Lung (tissue), 12 donors: ENCODE data around the gene WNT11. TPM values are rescaled to one million over a fixed set of nuclear protein-coding genes. Genes with fewer than 3 reads are reported as not detected.

Experiments used
- ATAC-seq: fragments of 200-7000 bp; cut with Tn5 transposase; one replicate; pipeline ENCODE4 v1.9.1; 2020; ENCODE audit warnings: moderate number of reproducible peaks; ENCODE audit not compliant: insufficient read depth, low FRiP score
- DNase-seq, 3 donors: peaks; one replicate each; pipeline ENCODE4 v3.0.0-alpha.2; 2013 to 2017
- H3K27ac ChIP-seq, 2 donors: one replicate each; pipeline ENCODE4 v1.5.1; 2013; ENCODE audit warnings: mild to moderate bottlenecking in 2 of 2, moderate library complexity in 2 of 2, control low read depth in 1 of 2, inconsistent platforms in 1 of 2, low read depth in 1 of 2, low read length in 1 of 2
- H3K27me3 ChIP-seq, 3 donors: one replicate each; pipeline ENCODE4 v1.5.1; 2013; ENCODE audit warnings: low read length in 2 of 3; ENCODE audit not compliant: control insufficient read depth in 3 of 3, insufficient read depth in 3 of 3
- H3K36me3 ChIP-seq, 4 donors: one replicate each; pipeline ENCODE4 v1.5.1; 2013; ENCODE audit warnings: low read length in 4 of 4, mild to moderate bottlenecking in 1 of 4, moderate library complexity in 1 of 4; ENCODE audit not compliant: control insufficient read depth in 4 of 4, insufficient read depth in 4 of 4
- H3K4me1 ChIP-seq, 5 donors: one replicate each; pipeline ENCODE4 v1.5.1; 2013; ENCODE audit warnings: low read length in 5 of 5, mild to moderate bottlenecking in 2 of 5, moderate library complexity in 1 of 5; ENCODE audit not compliant: control insufficient read depth in 5 of 5, insufficient read depth in 5 of 5
- H3K4me3 ChIP-seq: one replicate; pipeline ENCODE4 v1.5.1; 2013; ENCODE audit warnings: mild to moderate bottlenecking, control low read depth, moderate library complexity
- H3K9ac ChIP-seq, 2 donors: one replicate each; pipeline ENCODE4 v1.5.1; 2013; ENCODE audit warnings: low read length in 2 of 2, control low read depth in 1 of 2; ENCODE audit not compliant: insufficient read depth in 1 of 2
- H3K9me3 ChIP-seq, 4 donors: one replicate each; pipeline ENCODE4 v1.5.1; 2013; ENCODE audit warnings: low read length in 3 of 4, mild to moderate bottlenecking in 1 of 4, moderate library complexity in 1 of 4; ENCODE audit not compliant: control insufficient read depth in 4 of 4, insufficient read depth in 3 of 4
- CTCF ChIP-seq: IDR thresholded peaks from 2 replicates; pipeline ENCODE4 v1.5.1; 2012; ENCODE audit warnings: mild to moderate bottlenecking; ENCODE audit errors: control extremely low read depth, extremely low read depth
- WGBS, 2 donors: extraction: QIAGEN DNeasy Blood & Tissue Kit; methylation state at CpG; one replicate each; pipeline ENCODE4 v1.1.7; 2013; 5-methylcytosine and 5-hydroxymethylcytosine counted together
- polyA plus RNA-seq, 2 donors: library from polyadenylated mRNA; stranded (reverse); fragments of 200-250 nt; gene quantifications; one replicate each; pipeline ENCODE4 v1.2.1, GENCODE V29; 2013
- total RNA-seq, 2 donors: library from RNA; depleted of rRNA in 1 of 2; stranded (reverse); fragments of >200 nt in 1 of 2; gene quantifications; one replicate each; pipeline ENCODE4 v1.2.1, GENCODE V29; 2014 to 2021
- donor health status: control.
- donor health status: control.
- donor health status: Bipolar disorder and iron deficiency.
- donor health status: healthy.
- donor health status: DM: yes; HTN: yes; CAD: no.

The WNT11 gene
- total and polyA plus RNA-seq, 4 donors: 1.5 to 31.3 (median 3.6) TPM

GRCh38 chr11:76232026-76232665 lies 25.8 kb upstream of the WNT11 start:
- TF ChIP-seq CTCF: no peak
- Histone ChIP-seq H3K9me3 (no peaks in the 10 kb centered on the region), H3K9ac (no peak overlapping the region), H3K36me3 (no peaks in the 10 kb centered on the region), H3K4me3 (no peak overlapping the region), H3K27ac (no peak overlapping the region), H3K4me1 (peaks cover 0 to 16% (median 0%) of the 10 kb centered on the region in 5 donors), H3K27me3 (no peaks in the 10 kb centered on the region)
- ATAC-seq: no peak
- WGBS, 2 donors: 69 to 83% methylated on average over 10 of the region's 10 CpGs
- no peak for DNase-seq

GRCh38 chr11:76231121-76231738 lies 24.9 kb upstream of the WNT11 start:
- Histone ChIP-seq H3K9me3 (no peaks in the 10 kb centered on the region), H3K4me3 (no peak overlapping the region), H3K4me1 (peaks cover 0 to 10% (median 0%) of the 10 kb centered on the region in 5 donors), H3K27me3 (no peaks in the 10 kb centered on the region), H3K9ac (no peak overlapping the region), H3K27ac (no peak overlapping the region), H3K36me3 (no peaks in the 10 kb centered on the region)
- ATAC-seq (no peak), DNase-seq (no peak)
- 95 to 96% methylated on average over 6 of the region's 6 CpGs for WGBS, 2 donors
- no peak for TF ChIP-seq CTCF

GRCh38 chr11:76230392-76230791 lies 24.1 kb upstream of the WNT11 start:
- H3K27ac ChIP-seq: no peak overlapping the region
- H3K36me3 ChIP-seq: no peaks in the 10 kb centered on the region
- ATAC-seq: no peak
- H3K4me1 ChIP-seq: peaks cover 0 to 10% (median 0%) of the 10 kb centered on the region in 5 donors
- no peak for TF ChIP-seq CTCF
- no peak overlapping the region for H3K9ac ChIP-seq
- 86 to 92% methylated on average over 8 of the region's 8 CpGs for WGBS, 2 donors
- H3K9me3 ChIP-seq: no peaks in the 10 kb centered on the region
- DNase-seq: no peak
- H3K27me3 ChIP-seq: no peaks in the 10 kb centered on the region
- no peak overlapping the region for H3K4me3 ChIP-seq
